GM13976 (cell line): ENCODE measurements around the gene CNBD2.
A peak's percentile ranks its signal among the peaks of the same experiment; 100 is the strongest.
"Not testable (repeated sequence)": the region's sequence is repeated elsewhere in the genome, so short reads cannot be mapped to it uniquely, and the experiment has no call there.

Source experiments
- DNase-seq: peaks from one replicate; pipeline ENCODE4 v3.0.0; 2012; ENCODE audit warnings: low spot score
- CTCF ChIP-seq: IDR thresholded peaks from 2 replicates; pipeline ENCODE4 v1.5.1; 2012; ENCODE audit warnings: borderline replicate concordance, mild to moderate bottlenecking; ENCODE audit not compliant: insufficient read depth; ENCODE audit errors: extremely low read depth, missing control alignments, control extremely low read depth
- in situ Hi-C: fragments of 300-500 bp; cut with MboI; formaldehyde crosslinking; loops from one replicate; pipeline ENCODE4 v1.12.0; 2022; ENCODE audit warnings: low sequenced_read_pairs, mixed read lengths, inconsistent platforms; ENCODE audit not compliant: unreplicated experiment

Gene CNBD2

GRCh38 chr20:35947489-35947888, 20.9 kb upstream of the CNBD2 start:
- in situ Hi-C loops, result no loop called here
- peak; percentile 44 for TF ChIP-seq CTCF

GRCh38 chr20:35947907-35948306, 20.5 kb upstream of the CNBD2 start:
- no peak for DNase-seq
- no peak for TF ChIP-seq CTCF
- in situ Hi-C loops, result no loop called here

More at GRCh38 chr20:35947489-35947888, 20.9 kb upstream of the CNBD2 start:
- no peak for DNase-seq

- TF ChIP-seq CTCF, result no peak
- DNase-seq, result no peak
- in situ Hi-C loops, result no loop called here
Observed at GRCh38 chr20:35950093-35950492, 18.3 kb upstream of the CNBD2 start.

- DNase-seq, in situ Hi-C loops: not testable (repeated sequence)
Observed at GRCh38 chr20:35952080-35952479, 16.3 kb upstream of the CNBD2 start.

- no peak for DNase-seq
- TF ChIP-seq CTCF, result no peak
- in situ Hi-C loops, result no loop called here
Observed at GRCh38 chr20:35952480-35953386, 15.7 kb upstream of the CNBD2 start.

- in situ Hi-C loops, result no loop called here
- no peak for TF ChIP-seq CTCF
- DNase-seq, result peak; percentile 61
Observed at GRCh38 chr20:35953387-35954199, 14.8 kb upstream of the CNBD2 start.
